HFF-Myc (cell line): ENCODE data around the gene TMEM94.

Source experiments
- DNase-seq: peaks from one replicate; pipeline ENCODE4 v3.0.0-alpha.2; 2011; ENCODE audit warnings: low read depth; ENCODE audit errors: extremely low read depth
- H3K4me3 ChIP-seq: replicated peaks from 2 replicates; pipeline ENCODE4 v1.5.1; 2011; ENCODE audit warnings: low read depth, mild to moderate bottlenecking, control low read depth, low read length
- CTCF ChIP-seq: IDR thresholded peaks from 2 replicates; pipeline ENCODE4 v1.5.1; 2012; ENCODE audit warnings: mild to moderate bottlenecking, low read depth, low read length, control low read depth; ENCODE audit errors: missing control alignments

Gene TMEM94

GRCh38 chr17:75507733-75508719 lies 51.6 kb downstream of the TMEM94 start:
- no peak for TF ChIP-seq CTCF
- no peak for DNase-seq

GRCh38 chr17:75508931-75509361 lies 52.5 kb downstream of the TMEM94 start:
- no peak for DNase-seq
- TF ChIP-seq CTCF = no peak
- no peak overlapping the region for H3K4me3 ChIP-seq

More at GRCh38 chr17:75507733-75508719, 51.6 kb downstream of the TMEM94 start:
- H3K4me3 ChIP-seq = no peak overlapping the region

GRCh38 chr17:75509528-75510258 lies 53.3 kb downstream of the TMEM94 start:
- no peak overlapping the region for H3K4me3 ChIP-seq
- TF ChIP-seq CTCF = no peak
- DNase-seq = no peak

GRCh38 chr17:75511270-75511609 lies 54.8 kb downstream of the TMEM94 start:
- no peak for DNase-seq
- no peak overlapping the region for H3K4me3 ChIP-seq
- no peak for TF ChIP-seq CTCF

GRCh38 chr17:75511610-75512575 lies 55.5 kb downstream of the TMEM94 start:
- no peak for TF ChIP-seq CTCF
- DNase-seq = no peak
- H3K4me3 ChIP-seq = no peak overlapping the region

- DNase-seq = no peak
- H3K4me3 ChIP-seq = no peak overlapping the region
- no peak for TF ChIP-seq CTCF
These were observed 56.6 kb downstream of the TMEM94 start for GRCh38 chr17:75512926-75513640.
